GM12873 (cell line): ENCODE results near the gene TMEM255B.

Source experiments
- TF ChIP-seq, protein P1 (sequence below): IDR thresholded peaks from 2 replicates; pipeline ENCODE4 v1.5.1; 2012; ENCODE audit warnings: low read depth, mild to moderate bottlenecking, moderate library complexity, low read length, control low read depth; ENCODE audit not compliant: insufficient read depth; ENCODE audit errors: missing control alignments

TMEM255B gene

DNA sequence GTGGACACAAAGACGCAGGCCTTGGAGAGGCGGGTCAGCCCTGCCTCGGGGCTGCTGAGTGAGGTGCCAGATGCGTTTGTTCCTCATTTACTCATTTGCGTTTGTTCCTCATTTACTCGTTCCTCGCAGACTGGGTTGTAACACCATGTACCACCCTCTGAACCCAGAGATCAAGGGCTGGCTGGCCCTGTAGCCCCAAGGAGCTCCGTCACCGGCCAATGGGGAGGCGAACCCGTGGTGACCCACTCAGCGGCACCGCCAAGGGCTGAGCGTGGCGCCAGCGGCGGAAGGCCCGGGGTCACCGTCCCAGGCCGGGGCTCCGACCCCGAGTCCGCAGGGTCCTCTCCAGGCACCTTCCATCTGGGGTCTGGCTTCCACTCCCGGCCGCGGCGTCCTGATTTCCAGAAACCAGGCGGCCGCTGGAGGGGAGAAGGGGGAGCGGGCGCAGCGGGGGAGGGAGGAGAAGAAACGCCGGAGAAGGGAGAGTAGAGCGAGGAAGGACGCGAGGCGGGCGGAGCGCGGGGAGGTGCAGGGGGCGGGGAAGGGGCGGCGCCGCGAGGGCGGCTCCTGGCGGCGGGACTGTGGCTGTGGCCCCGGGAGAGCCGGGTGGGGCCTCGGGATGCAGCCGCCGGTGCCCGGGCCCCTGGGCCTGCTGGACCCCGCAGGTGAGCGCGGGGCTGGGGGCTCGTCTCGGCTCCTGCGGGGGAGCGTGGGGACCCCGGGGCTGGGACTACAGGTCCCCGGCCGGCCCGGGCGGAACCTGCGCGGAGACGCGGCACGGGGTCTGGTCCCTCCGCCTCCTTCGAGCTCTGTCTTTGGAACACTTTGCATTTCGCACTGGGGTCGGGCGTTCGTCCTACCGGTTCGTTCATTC is at the start of gene TMEM255B:
Gene TMEM255B (plus strand): TSS at position 576 of the 874 bp plus-strand sequence. CDS start 44 bp downstream, at position 620.
- TF ChIP-seq, protein P1, sequence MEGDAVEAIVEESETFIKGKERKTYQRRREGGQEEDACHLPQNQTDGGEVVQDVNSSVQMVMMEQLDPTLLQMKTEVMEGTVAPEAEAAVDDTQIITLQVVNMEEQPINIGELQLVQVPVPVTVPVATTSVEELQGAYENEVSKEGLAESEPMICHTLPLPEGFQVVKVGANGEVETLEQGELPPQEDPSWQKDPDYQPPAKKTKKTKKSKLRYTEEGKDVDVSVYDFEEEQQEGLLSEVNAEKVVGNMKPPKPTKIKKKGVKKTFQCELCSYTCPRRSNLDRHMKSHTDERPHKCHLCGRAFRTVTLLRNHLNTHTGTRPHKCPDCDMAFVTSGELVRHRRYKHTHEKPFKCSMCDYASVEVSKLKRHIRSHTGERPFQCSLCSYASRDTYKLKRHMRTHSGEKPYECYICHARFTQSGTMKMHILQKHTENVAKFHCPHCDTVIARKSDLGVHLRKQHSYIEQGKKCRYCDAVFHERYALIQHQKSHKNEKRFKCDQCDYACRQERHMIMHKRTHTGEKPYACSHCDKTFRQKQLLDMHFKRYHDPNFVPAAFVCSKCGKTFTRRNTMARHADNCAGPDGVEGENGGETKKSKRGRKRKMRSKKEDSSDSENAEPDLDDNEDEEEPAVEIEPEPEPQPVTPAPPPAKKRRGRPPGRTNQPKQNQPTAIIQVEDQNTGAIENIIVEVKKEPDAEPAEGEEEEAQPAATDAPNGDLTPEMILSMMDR = no peak

DNA sequence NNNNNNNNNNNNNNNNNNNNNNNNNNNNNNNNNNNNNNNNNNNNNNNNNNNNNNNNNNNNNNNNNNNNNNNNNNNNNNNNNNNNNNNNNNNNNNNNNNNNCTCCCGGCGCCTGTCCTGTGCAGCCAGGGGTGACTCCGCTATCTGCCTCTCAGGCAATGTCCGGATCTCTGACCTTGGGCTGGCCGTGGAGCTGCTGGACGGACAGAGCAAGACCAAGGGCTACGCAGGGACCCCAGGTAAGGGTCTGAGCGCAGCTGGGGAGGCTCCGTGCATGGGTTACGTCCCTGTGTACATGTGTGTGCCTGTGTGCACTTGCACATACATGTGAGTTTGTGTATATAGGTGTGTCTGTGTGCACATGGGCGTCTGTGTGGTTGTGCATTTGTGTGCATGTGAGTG is 36.1 kb upstream of the TMEM255B start:
- TF ChIP-seq, protein P1 = no peak

DNA sequence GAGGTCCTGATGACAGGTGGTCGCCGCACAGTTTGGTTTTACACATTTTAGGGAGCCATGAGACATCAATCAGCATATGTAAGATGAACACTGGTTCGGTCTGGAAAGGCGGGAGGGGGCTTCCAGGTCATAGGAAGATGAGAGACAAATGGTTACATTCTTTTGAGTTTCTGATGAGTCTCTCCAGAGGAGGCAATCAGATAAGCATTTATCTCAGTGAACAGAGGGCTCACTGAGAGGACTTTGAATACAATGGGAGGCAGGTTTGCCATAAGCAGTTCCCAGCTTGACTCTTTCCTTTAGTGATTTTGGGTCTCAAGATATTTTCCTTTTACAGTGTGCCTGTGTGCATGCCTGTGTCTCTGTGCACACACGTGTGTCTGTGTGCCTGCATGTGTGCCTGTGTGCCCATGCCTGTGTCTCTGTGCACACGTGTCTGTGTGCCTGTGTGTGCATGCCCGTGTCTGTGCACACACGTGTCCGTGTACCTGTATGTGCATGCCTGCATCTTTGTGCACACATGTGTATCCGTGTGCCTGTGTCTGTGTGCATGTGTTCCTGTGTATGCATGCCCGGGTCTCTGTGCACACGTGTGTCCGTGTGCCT is 35.5 kb upstream of the TMEM255B start:
- TF ChIP-seq, protein P1 = no peak

DNA sequence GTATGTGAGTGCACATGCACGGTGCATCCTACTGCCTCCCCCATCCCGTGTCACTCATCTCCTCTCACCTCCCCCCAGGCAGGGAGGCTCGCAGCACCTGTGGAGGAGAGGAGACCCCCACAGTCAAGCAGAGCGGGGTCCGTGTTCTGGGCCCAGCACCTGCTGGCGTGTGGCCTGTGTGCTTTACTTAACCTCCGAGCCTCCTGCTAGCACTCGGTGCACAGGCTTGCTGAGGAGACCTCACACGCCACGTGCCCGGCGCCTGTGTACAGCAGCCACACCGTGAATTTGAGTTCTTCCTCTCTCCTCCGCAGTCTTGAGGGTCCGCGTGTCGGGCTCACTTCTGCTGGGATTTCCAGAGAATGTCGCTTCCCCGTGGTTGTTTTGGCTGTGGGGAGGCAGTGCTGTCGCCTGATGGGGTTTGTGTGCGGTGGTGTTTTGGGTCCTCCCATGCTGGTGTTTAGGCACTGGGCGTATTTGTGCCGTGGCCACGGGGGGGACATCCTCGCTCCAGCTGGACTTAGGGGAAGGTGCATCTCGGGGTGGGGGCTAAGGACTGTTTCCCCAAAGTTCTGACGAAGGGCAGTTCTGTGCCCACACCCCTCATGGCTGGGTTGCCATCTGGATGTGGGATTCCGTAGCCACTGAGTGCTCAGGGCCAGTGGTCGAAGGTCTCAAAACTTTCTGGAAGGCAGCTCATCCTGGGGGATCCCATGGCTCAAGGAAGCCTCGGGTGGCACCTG is 34.8 kb upstream of the TMEM255B start:
- TF ChIP-seq, protein P1 = no peak

DNA sequence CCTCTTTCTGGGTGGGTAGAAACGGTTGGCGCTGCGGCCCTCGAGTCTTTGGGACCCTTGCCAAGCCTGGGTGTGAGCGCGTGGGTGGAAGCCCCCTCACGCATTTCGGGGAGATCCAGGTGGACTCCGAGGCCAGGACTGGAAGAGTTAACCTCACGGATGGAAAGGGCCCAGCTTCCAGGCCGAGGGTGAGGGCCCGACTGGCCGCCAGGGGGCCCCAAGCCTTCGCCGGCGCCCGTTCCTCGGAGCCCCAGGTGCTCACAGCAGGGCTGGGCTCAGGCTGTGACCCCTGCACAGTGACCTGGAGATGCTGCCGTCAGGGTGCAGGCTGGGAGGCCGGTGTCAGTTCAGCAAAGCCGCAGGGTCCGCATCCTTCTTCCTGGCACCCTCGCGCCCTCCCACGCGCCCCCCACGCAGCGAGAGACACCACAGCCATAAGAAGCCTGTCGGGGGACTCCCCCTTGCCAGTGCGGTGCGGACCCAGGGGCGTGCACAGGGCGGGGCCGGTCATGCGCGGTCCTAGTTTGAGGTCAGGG is 34.2 kb upstream of the TMEM255B start:
- TF ChIP-seq, protein P1 = peak; percentile 82

DNA sequence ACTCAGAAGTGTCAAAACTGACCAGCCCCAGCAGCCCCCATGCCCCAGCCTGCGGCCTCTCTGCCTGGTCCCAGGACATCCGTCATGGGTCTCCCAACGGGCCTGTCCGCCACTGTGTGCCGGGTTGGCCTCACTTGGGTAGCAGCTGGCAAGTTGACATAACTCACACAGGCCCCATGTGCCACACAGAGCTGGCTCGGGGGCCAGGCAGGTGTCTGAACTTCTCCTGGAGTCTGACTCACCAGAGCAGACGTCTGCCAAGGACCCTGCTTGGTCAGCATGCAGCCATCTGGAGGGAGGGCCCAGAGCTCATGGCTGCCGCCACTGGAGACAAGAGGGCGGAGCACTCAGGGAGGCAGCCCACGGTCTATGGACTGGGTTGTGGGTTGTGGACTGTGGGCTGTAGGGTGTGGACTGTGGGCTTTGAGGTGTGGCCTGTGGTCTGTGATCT is 32.0 kb upstream of the TMEM255B start:
- TF ChIP-seq, protein P1 = no peak
